Lower lobe of right lung (tissue), 2 donors: ENCODE measurements around the gene SEMA4G. TPM values are rescaled to one million over a fixed set of nuclear protein-coding genes. Genes with fewer than 3 reads are reported as not detected.

Source experiments
- ATAC-seq, 2 donors: fragments of 200-7000 bp; cut with Tn5 transposase; one replicate each; pipeline ENCODE4 v1.9.1; 2020 to 2022; ENCODE audit warnings: mild to moderate bottlenecking in 2 of 2, moderate library complexity in 2 of 2
- DNase-seq: peaks from one replicate; pipeline ENCODE4 v3.0.0-alpha.2; 2020
- H3K27ac ChIP-seq: fragments of 200-600 bp; one replicate; pipeline ENCODE4 v1.8.0; 2022
- H3K27me3 ChIP-seq: fragments of 200-600 bp; one replicate; pipeline ENCODE4 v1.8.0; 2022; ENCODE audit warnings: low read depth
- H3K36me3 ChIP-seq: fragments of 200-600 bp; one replicate; pipeline ENCODE4 v1.8.0; 2022; ENCODE audit warnings: mild to moderate bottlenecking
- H3K4me1 ChIP-seq: fragments of 200-600 bp; one replicate; pipeline ENCODE4 v1.8.0; 2022
- H3K4me3 ChIP-seq: fragments of 200-600 bp; one replicate; pipeline ENCODE4 v1.8.0; 2022; ENCODE audit warnings: mild to moderate bottlenecking
- H3K9me3 ChIP-seq: fragments of 200-600 bp; one replicate; pipeline ENCODE4 v1.8.0; 2022
- intact Hi-C: fragments of 100-400 bp; cut with DNase I; formaldehyde crosslinking; loops from one replicate; pipeline ENCODE4 v1.11.0; 2022
- total RNA-seq: library from RNA; stranded (reverse); fragmentation: NEBNext Ultra II Directional; extraction: Animal tissue kit (Norgen Biotek cat#: 25700); gene quantifications from one replicate; pipeline ENCODE4 v1.2.1, GENCODE V29; 2021
- TF ChIP-seq, protein P1 (sequence below): fragments of 200-600 bp; IDR thresholded peaks from one replicate; pipeline ENCODE4 v1.8.0; 2022; ENCODE audit warnings: antibody characterized with exemption, mild to moderate bottlenecking
- donor health status: DM: no; HTN: yes; CAD: no; lungs with severe emphysema.

SEMA4G gene
- total RNA-seq, 1 donor from 2014 or later: 5.1 TPM

DNA sequence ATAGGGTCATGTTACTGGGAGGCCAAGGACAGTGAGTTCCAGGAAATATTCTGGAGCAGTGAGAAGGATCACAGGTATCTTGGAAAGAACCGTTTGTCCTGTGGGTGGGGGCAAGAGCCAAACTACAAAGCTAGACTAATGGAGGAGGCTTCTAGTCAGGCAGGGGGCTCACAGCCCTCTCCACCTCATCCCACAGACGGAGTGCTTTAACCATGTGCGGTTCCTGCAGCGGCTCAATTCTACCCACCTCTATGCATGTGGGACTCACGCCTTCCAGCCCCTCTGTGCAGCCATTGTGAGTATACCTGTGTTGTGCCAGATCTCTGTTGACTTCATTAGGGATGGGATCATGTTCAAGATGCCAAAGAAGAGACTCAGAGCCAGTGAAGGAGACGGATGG lies 8.1 kb downstream of the SEMA4G start:
- no peak overlapping the region for H3K4me3 ChIP-seq
- no peak for DNase-seq
- H3K27me3 ChIP-seq: no peaks in the 10 kb centered on the region
- H3K9me3 ChIP-seq: no peaks in the 10 kb centered on the region
- intact Hi-C loops: no loop called here
- H3K27ac ChIP-seq: no peak overlapping the region
- H3K4me1 ChIP-seq: no peaks in the 10 kb centered on the region
- ATAC-seq: no peak
- peaks cover 29% of the 10 kb centered on the region for H3K36me3 ChIP-seq
- TF ChIP-seq, protein P1, sequence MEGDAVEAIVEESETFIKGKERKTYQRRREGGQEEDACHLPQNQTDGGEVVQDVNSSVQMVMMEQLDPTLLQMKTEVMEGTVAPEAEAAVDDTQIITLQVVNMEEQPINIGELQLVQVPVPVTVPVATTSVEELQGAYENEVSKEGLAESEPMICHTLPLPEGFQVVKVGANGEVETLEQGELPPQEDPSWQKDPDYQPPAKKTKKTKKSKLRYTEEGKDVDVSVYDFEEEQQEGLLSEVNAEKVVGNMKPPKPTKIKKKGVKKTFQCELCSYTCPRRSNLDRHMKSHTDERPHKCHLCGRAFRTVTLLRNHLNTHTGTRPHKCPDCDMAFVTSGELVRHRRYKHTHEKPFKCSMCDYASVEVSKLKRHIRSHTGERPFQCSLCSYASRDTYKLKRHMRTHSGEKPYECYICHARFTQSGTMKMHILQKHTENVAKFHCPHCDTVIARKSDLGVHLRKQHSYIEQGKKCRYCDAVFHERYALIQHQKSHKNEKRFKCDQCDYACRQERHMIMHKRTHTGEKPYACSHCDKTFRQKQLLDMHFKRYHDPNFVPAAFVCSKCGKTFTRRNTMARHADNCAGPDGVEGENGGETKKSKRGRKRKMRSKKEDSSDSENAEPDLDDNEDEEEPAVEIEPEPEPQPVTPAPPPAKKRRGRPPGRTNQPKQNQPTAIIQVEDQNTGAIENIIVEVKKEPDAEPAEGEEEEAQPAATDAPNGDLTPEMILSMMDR: no peak

DNA sequence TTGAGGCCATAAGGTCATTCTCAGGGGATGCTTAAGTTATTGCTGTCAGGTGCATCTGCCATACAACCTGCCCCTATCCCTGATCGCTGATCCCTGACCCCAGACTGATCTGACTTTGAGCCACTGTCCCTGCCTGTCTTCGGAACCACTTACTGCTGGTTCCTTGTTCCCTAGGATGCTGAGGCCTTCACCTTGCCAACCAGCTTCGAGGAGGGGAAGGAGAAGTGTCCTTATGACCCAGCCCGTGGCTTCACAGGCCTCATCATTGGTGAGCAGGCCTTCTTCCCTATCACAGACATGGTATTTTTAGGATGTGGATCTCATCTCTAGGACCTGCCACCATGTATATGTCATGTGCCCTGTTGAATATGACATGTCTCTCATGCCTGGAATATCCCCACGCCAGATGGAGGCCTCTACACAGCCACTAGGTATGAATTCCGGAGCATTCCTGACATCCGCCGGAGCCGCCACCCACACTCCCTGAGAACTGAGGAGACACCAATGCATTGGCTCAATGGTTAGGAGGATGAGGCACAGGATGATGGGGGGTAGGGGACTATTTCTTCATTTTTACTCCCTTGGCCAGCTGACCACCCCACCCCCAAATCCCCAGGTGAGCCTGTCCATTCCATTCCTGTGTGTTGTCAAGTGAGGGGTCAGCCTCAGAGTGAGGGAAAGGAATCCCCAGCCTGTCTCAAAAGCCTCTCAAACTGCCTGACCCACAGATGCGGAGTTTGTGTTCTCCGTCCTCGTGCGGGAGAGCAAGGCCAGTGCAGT lies 9.0 kb downstream of the SEMA4G start:
- TF ChIP-seq, protein P1: no peak
- Histone ChIP-seq H3K36me3 (peaks cover 38% of the 10 kb centered on the region), H3K27ac (no peak overlapping the region), H3K9me3 (no peaks in the 10 kb centered on the region), H3K27me3 (no peaks in the 10 kb centered on the region), H3K4me3 (no peak overlapping the region), H3K4me1 (no peaks in the 10 kb centered on the region)
- intact Hi-C loops: no loop called here
- no peak for DNase-seq
- ATAC-seq: no peak

DNA sequence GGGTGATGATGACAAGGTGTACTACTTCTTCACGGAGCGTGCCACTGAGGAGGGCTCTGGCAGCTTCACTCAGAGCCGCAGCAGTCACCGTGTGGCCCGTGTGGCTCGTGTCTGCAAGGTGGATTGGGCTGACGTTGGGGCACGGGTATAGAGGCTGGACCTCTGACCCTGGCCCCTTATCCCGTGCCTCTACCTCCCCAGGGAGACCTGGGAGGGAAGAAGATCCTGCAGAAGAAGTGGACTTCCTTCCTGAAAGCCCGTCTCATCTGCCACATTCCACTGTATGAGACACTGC lies 9.5 kb downstream of the SEMA4G start:
- Histone ChIP-seq H3K27me3 (no peaks in the 10 kb centered on the region), H3K9me3 (no peaks in the 10 kb centered on the region), H3K36me3 (peaks cover 41% of the 10 kb centered on the region), H3K27ac (no peak overlapping the region), H3K4me3 (no peak overlapping the region), H3K4me1 (no peaks in the 10 kb centered on the region)
- no peak for DNase-seq
- TF ChIP-seq, protein P1: no peak
- ATAC-seq: no peak
- intact Hi-C loops: no loop called here

DNA sequence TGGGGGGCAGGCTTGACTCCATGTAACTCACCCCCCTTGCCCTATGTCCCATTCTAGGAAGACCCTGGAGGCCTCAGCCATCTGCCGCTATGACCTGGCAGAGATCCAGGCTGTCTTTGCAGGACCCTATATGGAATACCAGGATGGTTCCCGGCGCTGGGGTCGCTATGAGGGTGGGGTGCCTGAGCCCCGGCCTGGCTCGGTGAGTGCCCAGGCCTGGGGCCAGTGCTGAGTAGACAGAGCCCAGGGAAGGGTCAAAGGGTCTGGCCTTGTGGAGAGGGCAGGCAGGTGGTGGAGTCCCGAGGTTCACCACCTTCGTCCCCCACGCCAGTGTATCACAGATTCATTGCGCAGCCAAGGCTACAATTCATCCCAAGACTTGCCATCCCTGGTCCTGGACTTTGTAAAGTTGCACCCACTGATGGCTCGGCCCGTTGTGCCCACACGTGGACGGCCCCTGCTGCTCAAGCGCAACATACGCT lies 10.5 kb downstream of the SEMA4G start:
- peaks cover 42% of the 10 kb centered on the region for H3K36me3 ChIP-seq
- H3K4me3 ChIP-seq: no peak overlapping the region
- ATAC-seq: no peak
- DNase-seq: no peak
- no peaks in the 10 kb centered on the region for H3K9me3 ChIP-seq
- no peaks in the 10 kb centered on the region for H3K4me1 ChIP-seq
- no peaks in the 10 kb centered on the region for H3K27me3 ChIP-seq
- TF ChIP-seq, protein P1: no peak
- intact Hi-C loops: no loop called here
- H3K27ac ChIP-seq: no peak overlapping the region

DNA sequence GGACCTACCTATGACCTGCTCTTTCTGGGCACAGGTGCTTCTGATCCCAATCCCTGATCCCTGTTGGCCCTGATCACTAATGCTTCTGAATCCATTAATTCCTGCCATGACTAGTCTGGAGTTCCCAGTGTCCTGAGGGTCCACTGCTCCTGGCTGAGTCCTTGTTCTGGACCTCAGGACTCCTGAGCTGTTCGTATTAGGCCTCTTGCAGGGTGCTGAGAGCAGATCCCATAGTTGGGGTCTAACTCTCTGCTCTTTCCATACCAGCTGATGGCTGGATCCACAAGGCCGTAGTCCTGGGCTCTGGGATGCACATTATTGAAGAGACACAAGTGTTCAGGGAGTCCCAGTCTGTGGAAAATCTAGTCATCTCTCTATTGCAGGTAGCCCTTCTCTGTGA lies 11.0 kb downstream of the SEMA4G start:
- Histone ChIP-seq H3K27ac (no peak overlapping the region), H3K4me3 (no peak overlapping the region), H3K4me1 (peaks cover 4% of the 10 kb centered on the region), H3K36me3 (peaks cover 47% of the 10 kb centered on the region), H3K27me3 (no peaks in the 10 kb centered on the region), H3K9me3 (no peaks in the 10 kb centered on the region)
- intact Hi-C loops: no loop called here
- no peak for DNase-seq
- TF ChIP-seq, protein P1: no peak
- no peak for ATAC-seq
